OCI-M2 (cell line): ENCODE measurements around the gene INAFM2.

ENCODE experiments used
- DNase-seq: peaks from one replicate; lab custom pipeline; 2025; ENCODE audit not compliant: unreplicated experiment; lab: John Stamatoyannopoulos, UW

The INAFM2 gene

DNA sequence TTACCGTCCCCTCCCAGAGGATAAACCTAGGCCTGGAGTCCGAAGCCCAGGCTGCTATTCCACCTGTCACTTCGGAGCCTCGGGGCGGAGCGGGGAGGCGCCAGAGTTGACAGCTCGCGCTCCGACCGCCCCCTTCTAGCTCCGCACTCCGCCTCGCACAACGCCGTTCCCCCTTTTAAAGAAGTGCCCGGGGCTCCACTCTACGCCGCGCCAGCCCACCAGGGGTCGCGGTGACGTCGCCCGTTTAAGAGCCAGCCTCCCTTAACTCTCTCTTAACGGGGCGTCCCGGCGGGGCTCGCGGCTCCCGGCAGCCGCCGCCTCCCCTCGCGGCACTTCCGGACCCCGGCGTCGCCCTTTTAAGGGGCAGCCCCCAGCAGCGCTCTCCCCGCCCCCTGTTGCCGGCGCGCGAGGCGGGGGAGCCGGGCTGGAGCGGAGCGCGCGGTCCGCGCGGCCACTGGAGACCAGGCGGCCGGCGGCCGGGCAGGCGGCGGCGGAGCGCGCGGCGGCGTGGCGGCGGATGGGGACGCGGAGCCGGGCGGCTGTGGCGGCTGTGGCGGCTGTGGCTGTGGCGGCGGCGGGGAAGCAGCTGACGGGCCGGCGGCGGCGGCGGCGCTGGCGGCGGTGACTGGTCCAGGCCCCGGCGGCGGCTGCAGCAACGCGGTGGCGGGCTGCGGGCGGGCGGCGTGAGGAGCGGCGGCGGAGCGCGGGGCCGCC, at the start of gene INAFM2:
Gene INAFM2 (plus strand): TSS at position 454 of the 714 bp plus-strand sequence. CDS start 364 bp downstream, outside the sequence.
- DNase-seq = peak; percentile 54

DNA sequence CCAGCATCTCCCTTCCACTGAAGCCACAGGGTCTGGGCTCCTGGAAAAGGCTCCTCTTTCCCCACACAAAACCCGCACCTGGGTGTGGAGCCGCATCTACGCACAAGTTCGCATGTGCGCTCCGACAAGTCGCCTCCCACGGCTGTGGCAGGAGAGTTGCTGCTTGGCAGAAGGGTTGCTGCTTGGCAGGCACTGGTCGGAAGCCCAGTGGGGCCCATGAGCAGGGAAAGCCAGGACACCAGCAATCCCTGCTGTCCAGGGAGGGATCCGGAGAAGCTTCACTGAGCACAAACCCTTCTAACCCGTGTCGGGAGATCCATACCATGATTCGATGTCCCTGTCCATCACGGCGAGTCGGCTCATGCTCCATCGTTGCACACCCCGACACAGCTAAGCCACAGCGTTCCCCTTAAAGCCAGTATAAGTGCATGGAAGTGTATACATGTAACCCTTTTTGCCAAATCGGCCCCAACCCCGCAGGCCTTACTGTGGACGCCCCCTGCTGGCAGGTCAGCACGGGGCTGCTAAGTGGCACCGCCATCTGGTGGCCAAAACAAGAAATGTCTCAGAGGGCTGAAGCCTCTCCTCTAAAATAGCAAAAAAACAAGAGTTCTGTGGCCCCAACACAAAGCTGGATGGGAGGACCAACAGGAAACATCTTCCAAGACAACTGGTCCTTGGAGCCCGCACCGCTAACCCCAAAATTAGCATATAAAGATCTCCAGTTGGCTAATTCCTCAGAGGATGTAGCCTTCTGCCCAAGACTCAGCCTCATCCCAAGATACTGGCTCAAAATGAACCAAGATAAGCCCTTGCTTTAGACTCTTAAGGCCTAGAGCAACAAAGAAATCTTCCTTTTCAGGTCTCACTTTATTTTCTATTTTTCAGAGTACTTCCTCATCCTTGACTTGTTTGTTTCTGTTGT, 48.9 kb upstream of the INAFM2 start:
- DNase-seq = peak; percentile 66

DNA sequence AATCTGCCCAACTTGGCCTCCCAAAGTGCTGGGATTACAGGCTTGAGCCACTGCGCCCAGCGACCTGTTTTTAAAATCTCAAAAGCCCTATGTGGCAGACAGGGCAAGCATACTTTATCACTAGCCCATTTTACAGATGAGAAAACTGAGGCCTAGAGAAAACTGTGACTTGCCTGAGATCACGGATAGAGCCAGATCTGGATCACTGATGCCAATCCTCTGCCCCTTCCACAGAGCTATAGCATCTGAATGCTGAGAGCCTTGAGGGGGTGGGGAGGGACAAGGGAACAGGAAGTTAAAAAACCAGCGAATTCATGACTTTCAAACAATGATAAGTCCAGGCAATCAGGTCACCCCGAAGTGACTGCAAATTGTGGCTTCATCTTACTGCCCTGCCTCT, 48.0 kb upstream of the INAFM2 start:
- DNase-seq = no peak

DNA sequence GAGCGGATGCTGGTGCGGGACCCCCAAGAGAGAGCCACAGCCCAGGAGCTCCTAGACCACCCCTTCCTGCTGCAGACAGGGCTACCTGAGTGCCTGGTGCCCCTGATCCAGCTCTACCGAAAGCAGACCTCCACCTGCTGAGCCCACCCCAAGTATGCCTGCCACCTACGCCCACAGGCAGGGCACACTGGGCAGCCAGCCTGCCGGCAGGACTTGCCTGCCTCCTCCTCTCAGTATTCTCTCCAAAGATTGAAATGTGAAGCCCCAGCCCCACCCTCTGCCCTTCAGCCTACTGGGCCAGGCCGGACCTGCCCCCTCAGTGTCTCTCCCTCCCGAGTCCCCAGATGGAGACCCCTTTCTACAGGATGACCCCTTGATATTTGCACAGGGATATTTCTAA, 47.5 kb upstream of the INAFM2 start:
- no peak for DNase-seq

DNA sequence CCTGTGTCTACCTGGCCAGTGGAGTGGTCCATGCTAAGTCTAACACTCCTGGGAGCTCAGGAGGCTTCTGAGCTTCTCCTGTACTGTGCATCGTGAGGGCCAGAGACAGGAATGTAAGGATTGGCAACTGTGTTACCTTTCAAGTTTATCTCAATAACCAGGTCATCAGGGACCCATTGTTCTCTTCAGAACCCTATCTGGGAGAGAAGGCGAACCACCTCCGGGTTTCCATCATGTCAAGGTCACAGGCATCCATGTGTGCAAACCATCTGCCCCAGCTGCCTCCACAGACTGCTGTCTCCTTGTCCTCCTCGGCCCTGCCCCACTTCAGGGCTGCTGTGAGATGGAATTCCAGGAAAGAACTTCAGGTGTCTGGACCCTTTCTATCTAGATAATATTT, 46.6 kb upstream of the INAFM2 start:
- no peak for DNase-seq

DNA sequence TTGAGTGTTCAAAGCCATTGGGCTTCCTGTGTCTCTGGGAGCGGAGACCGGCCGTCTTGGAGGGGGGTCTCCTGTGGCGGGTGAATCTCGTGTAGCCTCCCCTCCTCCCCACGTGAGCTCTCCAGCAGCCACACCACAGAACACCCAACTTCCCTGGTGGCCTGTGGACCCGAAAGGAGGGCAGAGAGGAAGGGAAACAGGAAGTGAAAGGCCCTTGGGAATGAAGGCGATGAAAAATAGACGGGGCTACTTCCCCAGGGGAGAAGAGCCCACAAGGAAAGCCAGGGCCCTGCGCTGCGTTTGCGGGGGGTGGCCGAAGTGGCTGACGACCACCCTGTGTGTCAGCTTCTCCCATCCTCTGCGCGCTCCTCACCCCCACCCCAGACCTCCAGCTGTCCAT, 46.0 kb upstream of the INAFM2 start:
- DNase-seq = no peak

DNA sequence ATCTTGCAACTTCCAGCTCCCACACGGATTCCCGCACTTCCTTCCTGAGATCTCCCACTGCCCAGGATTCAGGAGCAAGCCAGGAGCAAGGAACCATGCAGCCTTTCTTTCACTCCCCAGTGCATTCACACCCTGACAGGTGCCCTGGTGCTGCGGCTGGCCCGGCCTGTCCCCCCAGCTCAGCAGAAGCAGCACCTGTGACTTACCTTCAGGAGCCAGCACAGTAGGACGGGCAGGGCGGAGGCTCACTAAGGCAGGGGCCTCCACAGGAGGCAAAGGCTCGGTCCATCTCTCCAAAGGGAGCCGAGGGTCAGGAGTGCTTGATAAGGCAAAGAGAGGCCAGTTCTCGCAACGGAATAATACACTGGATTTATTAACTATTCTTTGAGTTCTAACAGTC, 45.5 kb upstream of the INAFM2 start:
- no peak for DNase-seq

DNA sequence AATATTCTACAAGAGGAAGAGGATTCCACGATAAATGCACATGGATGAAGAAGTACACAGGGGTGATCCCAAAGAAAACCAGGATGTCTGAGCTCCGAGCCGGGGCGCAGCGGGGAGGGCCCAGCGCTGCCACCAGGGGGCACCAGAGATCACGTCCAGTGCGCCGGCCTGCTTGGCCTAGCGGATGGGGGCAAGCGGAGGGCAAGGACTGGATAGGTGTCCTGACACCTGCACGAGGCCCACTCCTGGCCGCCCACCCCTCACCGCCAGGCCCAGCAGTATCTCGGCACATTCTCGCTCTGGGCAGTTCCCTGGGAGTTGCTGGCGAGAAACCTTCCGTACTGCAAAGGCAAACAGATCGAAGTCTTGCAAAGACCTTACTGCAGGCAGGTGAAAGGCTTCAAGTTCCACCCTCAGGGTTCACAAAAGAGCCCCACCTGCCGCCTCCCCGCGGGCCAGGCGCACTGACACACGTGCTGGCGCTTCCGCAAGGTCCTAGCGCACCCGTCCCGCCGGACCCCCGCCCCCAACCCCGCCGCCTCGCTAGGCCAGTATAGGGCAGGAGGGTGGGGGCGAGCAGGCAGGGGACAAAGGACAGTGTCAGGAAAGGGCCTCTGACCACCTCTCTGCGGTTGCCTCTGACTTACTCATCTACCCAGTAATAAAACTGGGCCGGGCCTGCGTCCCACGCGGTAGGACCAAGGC, 43.9 kb upstream of the INAFM2 start:
- no peak for DNase-seq

DNA sequence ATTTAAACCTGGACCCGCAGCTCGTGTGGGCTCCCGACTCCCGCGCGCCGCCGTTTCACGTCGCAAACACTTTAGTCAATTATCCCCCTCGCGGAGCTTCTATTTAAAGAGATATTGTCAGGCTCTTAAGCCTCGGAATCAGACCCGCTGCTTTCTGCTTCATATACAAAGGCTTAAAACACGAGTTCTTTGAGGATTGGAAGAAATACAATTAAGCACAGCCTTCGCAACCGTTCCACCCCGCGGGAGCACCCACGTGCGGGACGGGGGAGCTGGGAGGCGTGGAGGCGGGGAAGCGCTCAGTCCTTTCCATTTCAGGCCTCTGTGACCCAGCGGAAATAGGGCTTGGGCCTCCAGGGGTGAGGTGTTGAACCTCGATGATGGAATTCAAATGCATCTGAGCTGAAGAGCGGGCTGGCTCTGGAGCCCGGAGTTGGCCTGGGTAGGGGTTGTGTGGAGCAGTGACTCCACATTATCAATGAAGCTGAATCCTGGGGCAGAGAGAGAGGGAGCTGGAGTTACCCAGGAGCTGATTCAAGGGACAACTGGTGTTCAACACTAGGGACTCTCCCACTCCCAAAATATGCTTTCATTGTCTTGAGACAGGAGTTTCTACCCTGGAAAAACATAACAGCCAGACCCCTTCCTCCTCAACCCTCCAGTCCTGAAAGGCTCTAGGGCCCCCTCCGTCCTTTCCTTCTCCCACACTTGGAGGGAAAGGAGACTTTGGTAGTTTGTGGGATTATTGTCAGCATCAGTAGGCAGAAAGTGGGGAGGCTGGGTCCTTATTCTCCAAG, 43.0 kb upstream of the INAFM2 start:
- no peak for DNase-seq

DNA sequence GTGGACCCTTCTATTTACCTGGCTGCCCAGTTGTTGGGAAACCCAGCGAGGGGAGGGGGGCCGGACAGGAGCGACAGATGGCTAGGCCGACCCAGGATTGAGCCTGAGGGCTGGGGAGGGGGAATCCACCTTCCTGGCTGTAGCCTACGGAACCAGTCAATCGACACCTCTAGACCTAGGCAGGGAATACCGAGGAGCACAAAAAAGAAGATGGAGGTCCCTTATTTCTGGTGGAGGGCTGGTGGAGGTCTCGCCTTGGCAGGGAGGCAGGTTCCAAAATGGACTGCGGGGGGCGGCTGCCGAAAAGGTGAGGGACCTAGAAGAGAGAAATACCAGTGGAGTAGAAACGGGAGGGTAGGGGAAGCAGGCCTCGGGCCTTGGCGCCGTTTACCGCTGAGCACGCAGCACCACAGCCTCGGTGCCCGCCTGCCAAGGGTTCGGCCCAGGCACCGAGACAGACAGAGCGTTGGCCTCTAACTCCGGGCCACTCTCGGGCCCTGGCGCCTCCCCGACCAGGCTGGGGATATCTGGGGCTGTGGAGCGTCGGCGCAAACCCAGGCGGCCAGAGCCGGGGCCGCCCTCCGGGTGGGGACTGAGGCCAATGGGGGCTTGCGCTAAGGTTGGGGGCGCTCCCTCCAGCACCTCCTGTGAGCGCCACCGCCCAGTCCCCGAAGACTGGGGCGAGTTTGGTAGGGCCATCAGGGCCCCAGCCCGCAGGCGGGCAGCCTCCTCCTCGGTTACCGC, 42.3 kb upstream of the INAFM2 start:
- DNase-seq = no peak

DNA sequence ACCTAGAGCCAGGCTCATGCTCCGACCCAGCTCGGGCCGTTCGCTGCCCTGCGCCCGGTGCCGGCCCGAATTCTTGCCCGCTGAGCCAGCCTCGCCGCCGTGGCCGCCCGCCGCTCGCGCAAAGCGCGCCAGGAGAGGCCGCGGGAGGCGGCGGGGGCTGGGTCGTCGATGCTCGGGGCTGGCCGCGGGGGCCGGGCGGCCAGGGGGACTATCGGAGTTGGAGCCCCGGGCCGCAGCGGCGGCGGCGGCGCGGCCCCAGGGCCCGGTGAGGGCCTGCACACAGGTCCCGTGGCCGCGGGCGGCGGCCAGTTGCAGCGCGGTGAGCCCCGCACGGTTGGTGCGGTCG, 41.7 kb upstream of the INAFM2 start:
- no peak for DNase-seq

DNA sequence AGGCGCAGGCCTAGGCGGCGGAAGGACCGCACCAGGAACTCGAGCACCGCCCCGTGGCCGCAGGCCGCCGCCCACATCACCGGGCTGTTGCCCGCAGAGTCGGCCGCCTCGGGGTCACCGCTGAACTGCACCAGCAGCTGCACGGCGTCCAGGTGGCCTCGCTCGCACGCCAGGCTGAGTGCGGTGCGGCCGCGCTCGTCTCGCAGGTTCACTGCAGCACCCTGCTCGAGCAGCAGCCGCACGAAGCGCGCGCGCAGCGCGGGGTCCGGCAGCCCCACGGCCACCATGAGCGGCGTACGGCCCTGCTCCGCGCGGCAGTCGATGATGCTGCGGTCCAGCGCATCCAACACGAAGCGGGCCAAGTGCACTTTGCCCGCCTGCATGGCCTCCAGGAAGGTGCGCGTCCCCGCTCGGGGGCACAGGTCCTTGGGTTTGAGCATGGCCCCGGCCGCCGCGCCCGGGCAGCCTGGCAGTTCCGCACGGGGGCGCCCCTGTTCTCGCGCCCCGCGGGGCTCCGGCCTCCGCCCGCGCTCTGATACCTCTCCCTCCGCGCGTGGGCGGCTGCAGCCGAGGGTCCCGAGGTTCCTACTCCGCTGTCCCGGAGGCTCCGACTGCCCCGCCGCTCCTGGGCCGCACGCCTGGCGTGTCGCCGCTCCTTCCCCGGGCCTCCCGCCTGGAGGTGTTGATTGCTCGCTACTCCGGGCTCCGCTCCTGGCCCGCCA, 41.2 kb upstream of the INAFM2 start:
- no peak for DNase-seq

DNA sequence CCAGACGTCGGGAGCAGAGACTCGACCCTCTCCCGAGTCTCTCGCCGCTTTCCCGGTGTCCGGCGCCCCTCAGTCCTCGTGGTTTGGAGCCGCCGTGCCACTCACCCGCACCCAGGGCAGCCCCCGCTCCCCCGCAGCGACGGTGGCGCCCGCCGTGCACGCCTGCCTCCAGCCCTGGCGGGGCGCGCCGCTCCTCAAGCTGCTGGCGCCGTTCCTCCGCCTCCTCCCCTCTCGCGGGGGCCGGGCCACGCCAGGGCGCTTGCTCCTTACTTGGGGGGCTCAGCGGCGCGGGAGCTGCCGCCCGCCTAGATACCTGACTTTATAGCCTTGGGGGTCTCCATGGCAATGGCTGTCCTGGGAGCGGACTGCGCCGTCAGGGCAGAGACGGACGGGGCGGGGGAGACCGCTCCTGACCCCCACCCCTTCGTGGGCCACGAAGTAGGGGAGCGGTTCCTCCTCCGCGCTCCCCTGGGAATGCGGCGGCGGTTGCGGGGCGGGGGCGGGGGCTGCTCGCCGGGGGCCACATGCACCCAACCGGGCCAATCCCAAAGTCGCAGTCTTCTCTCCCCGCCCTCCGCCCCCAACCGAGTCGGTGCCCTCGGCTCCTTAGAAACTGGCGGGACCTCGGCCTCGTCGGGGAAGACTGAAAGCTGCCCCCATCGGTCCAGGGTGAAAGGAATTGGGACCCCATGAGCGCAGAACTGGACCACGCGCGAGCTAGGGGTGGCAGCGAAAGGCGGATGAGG, 40.5 kb upstream of the INAFM2 start, which contains the start of gene ANKRD63:
Gene ANKRD63 (minus strand): TSS at position 196 of the 746 bp plus-strand sequence. CDS start 478 bp downstream, outside the sequence.
- DNase-seq = no peak

DNA sequence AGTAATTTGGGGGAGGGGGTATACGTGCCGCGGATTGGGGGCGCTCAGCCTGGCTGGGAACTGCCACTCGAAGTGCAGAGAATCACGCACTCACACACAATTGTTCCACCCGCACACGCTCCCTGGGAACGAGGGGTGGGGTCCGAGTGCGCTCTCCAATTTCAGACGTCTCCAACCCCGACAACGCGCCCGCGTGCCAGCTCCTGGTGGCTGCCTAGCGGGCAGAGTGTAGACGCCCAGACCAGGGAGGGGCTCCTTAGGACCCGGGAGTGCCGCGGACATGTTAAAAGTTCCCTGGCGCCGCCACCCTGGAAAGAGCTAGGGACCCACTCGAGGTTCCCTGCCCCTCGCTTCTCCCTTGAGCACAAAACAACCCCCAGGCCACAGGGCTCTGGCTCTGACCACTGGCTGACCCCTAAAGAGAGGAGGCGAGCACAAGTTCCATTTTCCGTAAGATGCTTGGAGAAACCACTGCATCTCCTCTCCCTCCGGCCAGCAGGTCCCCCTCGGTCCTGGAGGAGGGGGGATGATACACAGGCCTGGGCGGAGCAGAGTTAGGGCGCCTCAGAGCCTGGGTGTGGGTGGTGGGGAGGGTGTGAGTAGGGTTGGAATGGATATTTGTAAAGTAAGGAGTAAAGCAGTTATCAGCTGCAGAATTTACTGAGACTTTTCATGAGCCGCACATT, 39.7 kb upstream of the INAFM2 start:
- DNase-seq = no peak

DNA sequence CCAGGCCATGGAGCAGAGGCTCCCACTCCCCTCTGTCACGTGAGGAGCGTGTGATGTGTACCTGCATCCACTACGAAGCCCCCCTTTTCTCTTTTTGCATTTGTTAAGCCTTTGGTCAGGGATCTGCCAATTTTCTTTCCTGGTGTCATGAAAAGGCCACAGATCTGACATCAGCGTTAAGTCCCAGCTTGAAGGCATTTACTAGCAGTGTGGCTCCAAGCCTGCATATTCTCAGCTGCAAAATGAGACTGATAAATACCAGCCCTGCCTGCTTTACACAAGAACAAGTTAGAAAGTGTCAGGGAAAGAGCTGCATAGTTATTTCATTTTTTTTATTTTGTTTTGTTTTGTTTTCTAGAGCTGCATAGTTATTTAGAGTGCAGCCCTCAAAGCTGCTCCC, 38.3 kb upstream of the INAFM2 start:
- DNase-seq = no peak

DNA sequence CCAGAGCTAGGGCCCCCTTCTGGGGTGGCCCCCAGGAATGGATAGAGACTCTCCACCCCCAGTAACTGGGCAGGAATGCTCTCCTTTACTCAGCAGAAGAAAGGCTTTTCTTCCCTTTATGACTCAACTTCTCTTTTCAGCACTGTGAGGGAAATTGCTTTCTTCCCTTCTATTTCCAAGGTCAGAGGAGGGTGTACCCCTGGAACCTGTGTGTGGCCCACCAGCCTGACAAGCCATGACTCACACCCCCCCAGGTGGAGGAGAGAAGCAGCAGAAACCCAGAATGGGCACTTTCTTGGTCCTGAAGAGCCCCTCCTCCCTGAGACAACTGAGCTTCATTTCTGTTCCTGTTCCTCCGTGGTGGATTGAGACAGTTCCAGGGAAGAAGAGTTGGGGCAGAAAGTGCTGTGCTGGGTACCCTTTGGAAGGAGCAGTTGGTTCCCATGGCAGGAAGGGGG, 37.9 kb upstream of the INAFM2 start:
- DNase-seq = no peak

DNA sequence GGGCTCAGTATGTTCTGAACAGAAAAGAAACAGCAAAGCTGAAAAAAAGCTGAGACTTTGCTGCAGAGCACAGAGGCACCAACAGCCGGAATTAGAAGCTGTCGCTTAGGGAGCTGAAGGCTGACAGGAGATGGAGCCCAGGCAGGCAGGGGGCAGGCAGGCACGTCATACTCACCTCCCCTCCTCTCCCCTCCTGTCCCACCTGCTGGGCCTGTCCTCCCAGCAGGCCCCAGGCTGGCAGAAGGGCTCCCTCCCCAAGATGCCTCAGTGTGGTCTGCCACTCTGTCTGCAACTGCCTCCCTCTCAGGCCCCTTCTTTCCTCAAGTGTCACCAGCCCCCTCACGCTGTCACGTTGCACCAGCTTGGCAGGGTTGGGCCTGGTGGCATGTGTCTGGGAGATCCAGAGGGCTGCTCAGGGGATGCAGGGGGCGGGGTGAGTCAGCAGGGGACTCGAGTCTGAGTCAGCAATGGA, 37.4 kb upstream of the INAFM2 start:
- DNase-seq = no peak

DNA sequence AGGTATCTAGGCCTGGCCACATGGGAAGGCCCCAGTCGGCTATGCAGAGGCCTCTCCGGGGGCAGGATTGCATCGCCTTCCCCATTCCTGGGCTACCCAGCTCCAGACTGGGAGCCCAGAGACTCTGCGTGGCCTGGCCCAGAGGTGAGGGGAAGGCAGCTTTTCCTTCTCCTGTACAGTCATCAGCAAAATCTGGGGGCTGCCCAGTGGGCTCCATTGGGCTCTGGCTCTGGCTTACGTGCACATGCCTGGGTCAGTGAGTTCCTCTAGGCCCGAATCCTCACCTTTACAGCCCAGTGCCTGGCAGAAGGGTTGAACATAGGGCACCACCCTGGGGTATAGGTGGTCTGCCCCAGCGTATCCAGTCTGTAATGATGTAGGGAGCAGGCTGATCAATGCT, 36.7 kb upstream of the INAFM2 start:
- DNase-seq = no peak
